ENCODE data around the gene CFAP46.

DNA sequence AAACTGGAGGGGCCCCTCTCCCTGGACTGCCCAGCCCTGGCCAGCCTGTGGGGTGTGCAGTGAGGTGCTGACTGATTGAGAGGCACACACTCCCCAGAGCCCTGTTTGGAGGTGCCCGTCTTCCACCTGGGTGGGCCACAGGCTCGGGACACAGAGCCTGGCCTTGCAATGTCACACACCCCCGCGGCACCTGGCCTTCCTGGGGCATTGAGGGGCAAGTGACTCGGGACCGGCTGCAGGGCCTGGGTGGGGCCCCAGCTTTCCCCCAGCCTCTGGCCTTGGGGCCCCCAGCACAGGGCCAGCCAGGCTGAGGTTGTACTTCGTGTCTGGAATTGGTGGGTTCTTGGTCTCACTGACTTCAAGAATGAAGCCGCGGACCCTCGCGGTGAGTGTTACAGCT is 142.5 kb downstream of the CFAP46 start:
- TF ChIP-seq CTCF (IDR thresholded peaks at IDR 0.05) (no peak), POLR2A (IDR thresholded peaks at IDR 0.05) (no peak), POLR2AphosphoS5 (IDR thresholded peaks at IDR 0.05) (no peak)

All from upper lobe of left lung (tissue), 4 donors.